ENCODE measurements around the gene CHRNA4.

CHRNA4 gene

GRCh38 chr20:63352811-63353221 is 8.3 kb downstream of the CHRNA4 start:
- Histone ChIP-seq H3K27me3 (ENCODE audit: control insufficient read depth, insufficient read depth, low read length) (no peaks in the 10 kb centered on the region), H3K27ac (ENCODE audit: low read length) (no peak overlapping the region), H3K4me3 (ENCODE audit: low read length) (no peak overlapping the region), H3K36me3 (ENCODE audit: control insufficient read depth, insufficient read depth, low read length) (no peaks in the 10 kb centered on the region), H3K4me1 (ENCODE audit: control insufficient read depth, insufficient read depth, low read length) (peaks cover 3% of the 10 kb centered on the region; the same call in 1 of the 2 replicates), H3K9me3 (ENCODE audit: control insufficient read depth, insufficient read depth, low read length) (no peaks in the 10 kb centered on the region)
- no peak for DNase-seq (ENCODE audit: low read depth, low spot score)
- WGBS (ENCODE audit: insufficient coverage, insufficient read length), result no CpG with 5 or more reads among the region's 12 CpGs

DNA sequence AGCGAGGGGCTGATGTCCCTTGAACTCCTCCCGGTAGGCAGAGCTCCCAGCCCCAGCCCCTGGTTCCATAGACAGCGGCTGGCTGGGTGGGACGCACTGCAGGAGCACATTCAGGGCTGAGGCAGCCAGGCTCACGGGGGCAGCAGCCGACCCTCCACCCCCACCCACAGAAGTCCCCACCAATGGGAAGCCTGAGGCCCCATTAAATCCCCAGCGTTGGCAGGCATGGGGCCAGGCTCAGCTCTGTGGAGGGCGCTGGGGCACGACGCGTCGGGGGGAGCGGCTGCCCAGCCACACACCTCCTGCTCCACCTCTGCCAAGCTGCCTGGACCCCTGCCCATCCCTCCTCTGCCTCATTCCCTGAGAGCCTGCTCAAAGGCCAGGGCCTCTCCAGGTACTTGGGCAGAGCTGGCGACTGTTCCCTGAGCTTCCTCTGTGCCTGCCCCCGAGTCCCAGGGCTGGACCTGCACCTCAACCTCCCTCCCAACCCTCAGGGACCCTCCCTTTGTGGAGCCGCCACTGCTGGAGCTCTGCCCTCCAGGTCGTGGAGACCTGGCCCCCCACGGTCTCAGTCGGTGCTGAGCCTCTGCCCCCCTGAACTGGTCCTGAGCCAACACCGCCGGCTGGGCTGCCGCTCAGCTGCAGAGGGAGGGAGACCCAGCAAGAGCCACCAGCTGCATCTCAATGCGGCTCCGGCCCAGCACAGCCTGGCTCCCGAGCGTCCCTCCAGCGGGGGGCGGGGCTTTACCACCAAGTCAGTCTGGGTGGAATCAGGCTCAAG is 9.1 kb downstream of the CHRNA4 start:
- no peak for DNase-seq (ENCODE audit: low read depth, low spot score)
- Histone ChIP-seq H3K27ac (ENCODE audit: low read length) (no peak overlapping the region), H3K4me1 (ENCODE audit: control insufficient read depth, insufficient read depth, low read length) (peaks cover 3% of the 10 kb centered on the region; the same call in 1 of the 2 replicates), H3K36me3 (ENCODE audit: control insufficient read depth, insufficient read depth, low read length) (no peaks in the 10 kb centered on the region), H3K9me3 (ENCODE audit: control insufficient read depth, insufficient read depth, low read length) (no peaks in the 10 kb centered on the region), H3K27me3 (ENCODE audit: control insufficient read depth, insufficient read depth, low read length) (no peaks in the 10 kb centered on the region), H3K4me3 (ENCODE audit: low read length) (no peak overlapping the region)
- no CpG with 5 or more reads among the region's 28 CpGs for WGBS (ENCODE audit: insufficient coverage, insufficient read length)

DNA sequence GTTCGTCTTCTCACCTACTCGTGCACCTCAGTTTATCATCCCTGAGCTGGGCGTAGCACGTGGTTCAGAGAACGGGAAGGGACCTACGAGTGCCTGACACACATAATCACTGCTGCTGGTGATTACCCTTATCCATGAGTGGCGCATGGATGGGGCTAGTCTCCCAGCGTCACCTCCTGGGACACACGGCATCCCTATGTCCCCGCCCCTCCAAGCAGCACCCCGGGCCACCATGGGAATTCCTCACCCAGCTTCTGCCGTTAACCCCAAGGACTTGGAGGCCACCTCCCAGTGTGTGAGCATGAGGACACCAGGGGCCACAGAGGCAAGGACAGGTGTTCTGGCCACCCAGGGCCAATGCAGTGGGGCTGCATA is 9.8 kb downstream of the CHRNA4 start:
- WGBS (ENCODE audit: insufficient coverage, insufficient read length), result no CpG with 5 or more reads among the region's 12 CpGs
- H3K4me1 ChIP-seq (ENCODE audit: control insufficient read depth, insufficient read depth, low read length), result peaks cover 3% of the 10 kb centered on the region; the same call in 1 of the 2 replicates
- H3K27me3 ChIP-seq (ENCODE audit: control insufficient read depth, insufficient read depth, low read length), result no peaks in the 10 kb centered on the region
- no peaks in the 10 kb centered on the region for H3K36me3 ChIP-seq (ENCODE audit: control insufficient read depth, insufficient read depth, low read length)
- no peak overlapping the region for H3K27ac ChIP-seq (ENCODE audit: low read length)
- no peaks in the 10 kb centered on the region for H3K9me3 ChIP-seq (ENCODE audit: control insufficient read depth, insufficient read depth, low read length)
- H3K4me3 ChIP-seq (ENCODE audit: low read length), result no peak overlapping the region
- no peak for DNase-seq (ENCODE audit: low read depth, low spot score)

GRCh38 chr20:63350597-63351325 is 10.4 kb downstream of the CHRNA4 start:
- no peak overlapping the region for H3K4me3 ChIP-seq (ENCODE audit: low read length)
- no peaks in the 10 kb centered on the region for H3K9me3 ChIP-seq (ENCODE audit: control insufficient read depth, insufficient read depth, low read length)
- WGBS (ENCODE audit: insufficient coverage, insufficient read length), result no CpG with 5 or more reads among the region's 46 CpGs
- H3K36me3 ChIP-seq (ENCODE audit: control insufficient read depth, insufficient read depth, low read length), result no peaks in the 10 kb centered on the region
- H3K27ac ChIP-seq (ENCODE audit: low read length), result no peak overlapping the region
- no peak for DNase-seq (ENCODE audit: low read depth, low spot score)
- no peaks in the 10 kb centered on the region for H3K27me3 ChIP-seq (ENCODE audit: control insufficient read depth, insufficient read depth, low read length)
- H3K4me1 ChIP-seq (ENCODE audit: control insufficient read depth, insufficient read depth, low read length), result peaks cover 3% of the 10 kb centered on the region; the same call in 1 of the 2 replicates

DNA sequence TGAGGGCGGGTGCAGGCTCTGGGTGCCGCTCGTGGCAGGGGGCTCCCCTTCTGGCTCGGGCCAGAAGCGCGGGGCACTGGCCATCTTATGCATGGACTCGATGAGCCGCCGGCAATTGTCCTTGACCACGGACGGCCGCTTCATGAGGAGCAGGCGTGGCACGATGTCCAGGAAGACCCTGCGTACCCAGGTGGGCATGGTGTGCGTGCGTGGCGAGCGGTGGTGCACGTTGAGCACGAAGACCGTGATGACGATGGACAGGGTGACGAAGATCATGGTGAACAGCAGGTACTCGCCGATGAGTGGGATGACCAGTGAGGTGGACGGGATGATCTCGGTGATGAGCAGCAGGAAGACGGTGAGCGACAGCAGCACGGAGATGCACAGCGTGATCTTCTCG is 11.0 kb downstream of the CHRNA4 start:
- Histone ChIP-seq H3K36me3 (ENCODE audit: control insufficient read depth, insufficient read depth, low read length) (no peaks in the 10 kb centered on the region), H3K4me3 (ENCODE audit: low read length) (no peak overlapping the region), H3K27ac (ENCODE audit: low read length) (no peak overlapping the region), H3K27me3 (ENCODE audit: control insufficient read depth, insufficient read depth, low read length) (no peaks in the 10 kb centered on the region), H3K4me1 (ENCODE audit: control insufficient read depth, insufficient read depth, low read length) (peaks cover 3% of the 10 kb centered on the region; the same call in 1 of the 2 replicates), H3K9me3 (ENCODE audit: control insufficient read depth, insufficient read depth, low read length) (no peaks in the 10 kb centered on the region)
- no peak for DNase-seq (ENCODE audit: low read depth, low spot score)
- WGBS (ENCODE audit: insufficient coverage, insufficient read length), result no CpG with 5 or more reads among the region's 33 CpGs

GRCh38 chr20:63349516-63349895 is 11.6 kb downstream of the CHRNA4 start:
- Histone ChIP-seq H3K4me3 (ENCODE audit: low read length) (no peak overlapping the region), H3K36me3 (ENCODE audit: control insufficient read depth, insufficient read depth, low read length) (no peaks in the 10 kb centered on the region), H3K27ac (ENCODE audit: low read length) (no peak overlapping the region), H3K9me3 (ENCODE audit: control insufficient read depth, insufficient read depth, low read length) (no peaks in the 10 kb centered on the region), H3K4me1 (ENCODE audit: control insufficient read depth, insufficient read depth, low read length) (peaks cover 3% of the 10 kb centered on the region; the same call in 1 of the 2 replicates), H3K27me3 (ENCODE audit: control insufficient read depth, insufficient read depth, low read length) (no peaks in the 10 kb centered on the region)
- DNase-seq (ENCODE audit: low read depth, low spot score), result no peak
- WGBS (ENCODE audit: insufficient coverage, insufficient read length), result no CpG with 5 or more reads among the region's 29 CpGs

GRCh38 chr20:63348828-63349515 is 12.2 kb downstream of the CHRNA4 start:
- DNase-seq (ENCODE audit: low read depth, low spot score), result no peak
- H3K36me3 ChIP-seq (ENCODE audit: control insufficient read depth, insufficient read depth, low read length), result no peaks in the 10 kb centered on the region
- no peaks in the 10 kb centered on the region for H3K27me3 ChIP-seq (ENCODE audit: control insufficient read depth, insufficient read depth, low read length)
- WGBS (ENCODE audit: insufficient coverage, insufficient read length), result no CpG with 5 or more reads among the region's 29 CpGs
- no peaks in the 10 kb centered on the region for H3K9me3 ChIP-seq (ENCODE audit: control insufficient read depth, insufficient read depth, low read length)
- H3K27ac ChIP-seq (ENCODE audit: low read length), result no peak overlapping the region
- H3K4me1 ChIP-seq (ENCODE audit: control insufficient read depth, insufficient read depth, low read length), result peaks cover 3% of the 10 kb centered on the region; the same call in 1 of the 2 replicates
- no peak overlapping the region for H3K4me3 ChIP-seq (ENCODE audit: low read length)

- WGBS (ENCODE audit: insufficient coverage, insufficient read length), result no CpG with 5 or more reads among the region's 46 CpGs
- Histone ChIP-seq H3K9me3 (ENCODE audit: control insufficient read depth, insufficient read depth, low read length) (no peaks in the 10 kb centered on the region), H3K27me3 (ENCODE audit: control insufficient read depth, insufficient read depth, low read length) (no peaks in the 10 kb centered on the region), H3K4me3 (ENCODE audit: low read length) (no peak overlapping the region), H3K27ac (ENCODE audit: low read length) (no peak overlapping the region), H3K4me1 (ENCODE audit: control insufficient read depth, insufficient read depth, low read length) (peaks cover 3% of the 10 kb centered on the region; the same call in 1 of the 2 replicates), H3K36me3 (ENCODE audit: control insufficient read depth, insufficient read depth, low read length) (no peaks in the 10 kb centered on the region)
- DNase-seq (ENCODE audit: low read depth, low spot score), result no peak
Measured at GRCh38 chr20:63347950-63348827, 13.0 kb downstream of the CHRNA4 start.

DNA sequence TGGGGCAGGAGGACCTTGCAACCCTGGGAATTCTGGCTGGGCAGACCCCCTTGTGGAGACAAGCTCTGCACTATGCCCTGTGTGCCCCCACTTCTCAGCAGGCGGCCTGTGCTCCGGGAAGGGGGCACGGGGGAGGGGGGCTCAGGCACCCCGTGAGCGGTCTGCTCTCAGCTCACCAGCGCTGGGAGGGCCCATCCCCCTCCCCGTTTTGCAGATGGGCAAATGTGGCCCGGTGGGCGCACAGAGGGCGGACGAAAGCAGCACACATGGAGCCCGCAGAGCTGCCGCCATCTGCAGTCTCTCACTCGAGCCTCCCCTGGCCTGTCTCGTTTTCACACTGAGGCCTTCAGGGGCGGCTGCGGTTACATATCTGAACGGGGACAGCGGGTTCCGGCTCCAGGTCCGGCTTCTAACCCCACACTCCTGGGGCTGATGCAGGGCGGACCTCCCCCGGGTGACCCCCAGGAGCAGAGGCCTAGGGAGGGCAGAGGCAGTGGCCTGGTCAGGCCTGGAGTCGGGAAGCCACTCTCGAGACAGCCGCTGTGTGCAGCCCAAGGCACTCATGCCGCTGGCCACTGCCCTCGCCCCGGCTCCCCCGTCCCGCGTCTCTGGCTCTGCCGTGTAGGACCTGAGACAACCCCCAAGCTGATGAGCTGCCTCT is 13.9 kb downstream of the CHRNA4 start:
- Histone ChIP-seq H3K27ac (ENCODE audit: low read length) (no peak overlapping the region), H3K4me1 (ENCODE audit: control insufficient read depth, insufficient read depth, low read length) (no peaks in the 10 kb centered on the region), H3K4me3 (ENCODE audit: low read length) (no peak overlapping the region), H3K36me3 (ENCODE audit: control insufficient read depth, insufficient read depth, low read length) (no peaks in the 10 kb centered on the region; the same call in 1 of the 2 replicates), H3K27me3 (ENCODE audit: control insufficient read depth, insufficient read depth, low read length) (no peaks in the 10 kb centered on the region), H3K9me3 (ENCODE audit: control insufficient read depth, insufficient read depth, low read length) (no peaks in the 10 kb centered on the region)
- no peak for DNase-seq (ENCODE audit: low read depth, low spot score)
- no CpG with 5 or more reads among the region's 33 CpGs for WGBS (ENCODE audit: insufficient coverage, insufficient read length)
